GM12892 (cell line): ENCODE measurements around the gene SLC41A1.

ENCODE experiments used
- POLR2A ChIP-seq: IDR thresholded peaks from 2 replicates; pipeline ENCODE4 v1.6.1; 2011; ENCODE audit warnings: low read depth, low read length, control low read depth
- POLR2AphosphoS5 ChIP-seq: IDR thresholded peaks from 2 replicates; pipeline ENCODE4 v1.6.1; 2011; ENCODE audit warnings: low read depth, low read length, control low read depth
- TAF1 ChIP-seq: IDR thresholded peaks from 2 replicates; pipeline ENCODE4 v1.6.1; 2011; ENCODE audit warnings: low read depth, mild to moderate bottlenecking, control low read depth, low read length, borderline replicate concordance

DNA sequence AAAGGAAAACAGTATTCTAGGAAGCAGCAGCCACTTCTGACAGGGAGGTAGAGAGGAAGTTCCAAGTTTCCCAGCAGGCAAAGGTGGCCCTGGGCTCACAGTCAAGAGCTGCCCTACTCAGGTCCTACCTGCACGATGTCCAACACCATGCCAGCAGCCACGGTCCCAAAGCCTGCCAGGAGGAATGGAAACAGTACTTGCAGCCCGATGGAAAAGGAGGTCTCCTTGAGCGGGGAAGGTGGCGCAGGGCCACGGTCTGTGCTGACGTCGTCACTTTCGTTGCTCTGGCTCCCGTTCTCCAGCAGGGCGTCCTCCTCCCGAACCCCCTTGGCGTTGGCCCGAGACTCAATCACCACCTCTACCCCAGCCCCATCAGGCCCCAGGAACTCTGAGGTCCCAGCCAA lies 3.1 kb downstream of the SLC41A1 start:
- TF ChIP-seq POLR2A (no peak), TAF1 (no peak), POLR2AphosphoS5 (no peak)
